Activated T-cell treated with anti-CD3 and anti-CD28 coated beads for 1 hour (primary cell): ENCODE data around the gene MIEF1.
"Not testable (repeated sequence)": the region's sequence is repeated elsewhere in the genome, so short reads cannot be mapped to it uniquely, and the experiment has no call there.

Source experiments
- DNase-seq: peaks from one replicate; pipeline ENCODE4 v3.0.0-alpha.2; 2020; ENCODE audit warnings: low read depth

The MIEF1 gene

GRCh38 chr22:39513791-39514190 lies 11.7 kb downstream of the MIEF1 start:
- DNase-seq, result no peak

- no peak for DNase-seq
Observed at GRCh38 chr22:39514373-39514973, 12.4 kb downstream of the MIEF1 start.

- DNase-seq, result no peak
Observed at GRCh38 chr22:39515266-39516050, 13.4 kb downstream of the MIEF1 start.

- no peak for DNase-seq
Observed at GRCh38 chr22:39517470-39517869, 15.4 kb downstream of the MIEF1 start.

GRCh38 chr22:39518144-39518786 lies 16.2 kb downstream of the MIEF1 start:
- no peak for DNase-seq

- no peak for DNase-seq
Observed at GRCh38 chr22:39518996-39519680, 17.0 kb downstream of the MIEF1 start.

- no peak for DNase-seq
Observed at GRCh38 chr22:39519681-39520225, 17.7 kb downstream of the MIEF1 start.

- DNase-seq, result peak; percentile 92
Observed at GRCh38 chr22:39520226-39521105, 18.4 kb downstream of the MIEF1 start, which contains the start of gene ATF4. TSS of gene ATF4 (plus strand) at chr22:39520562. CDS start at chr22:39521446, 884 bp downstream.

- not testable (repeated sequence) for DNase-seq
Observed at GRCh38 chr22:39521106-39521885, 19.2 kb downstream of the MIEF1 start.

- not testable (repeated sequence) for DNase-seq
Observed at GRCh38 chr22:39522091-39522490, 20.0 kb downstream of the MIEF1 start.

GRCh38 chr22:39522567-39523300 lies 20.6 kb downstream of the MIEF1 start:
- DNase-seq, result no peak

GRCh38 chr22:39524089-39524752 lies 22.1 kb downstream of the MIEF1 start:
- no peak for DNase-seq

GRCh38 chr22:39524753-39525657 lies 22.9 kb downstream of the MIEF1 start:
- no peak for DNase-seq

GRCh38 chr22:39525658-39525975 lies 23.5 kb downstream of the MIEF1 start:
- no peak for DNase-seq

GRCh38 chr22:39526736-39527171 lies 24.7 kb downstream of the MIEF1 start:
- DNase-seq, result no peak

GRCh38 chr22:39527481-39527961 lies 25.4 kb downstream of the MIEF1 start:
- no peak for DNase-seq

- DNase-seq, result no peak
Observed at GRCh38 chr22:39528080-39528661, 26.1 kb downstream of the MIEF1 start.
